ENCODE data around the gene FANCC. TPM values are rescaled to one million over a fixed set of nuclear protein-coding genes. Genes with fewer than 3 reads are reported as not detected.

The FANCC gene
- total and polyA plus RNA-seq, 2 donors = 4.1 to 4.8 TPM

GRCh38 chr9:95268681-95269080 is 48.8 kb downstream of the FANCC start:
- H3K36me3 ChIP-seq (ENCODE audit: control insufficient read depth in 2 of 2, insufficient read depth in 2 of 2, low read length in 1 of 2) = no peaks in the 10 kb centered on the region
- H3K27me3 ChIP-seq (ENCODE audit: control insufficient read depth in 2 of 2, insufficient read depth in 1 of 2, low read length in 1 of 2) = no peaks in the 10 kb centered on the region
- H3K4me1 ChIP-seq (ENCODE audit: control insufficient read depth in 2 of 2, insufficient read depth in 2 of 2, low read length in 2 of 2) = no peaks in the 10 kb centered on the region
- WGBS = 74% methylated on average over 2 of the region's 2 CpGs
- no peak overlapping the region for H3K4me3 ChIP-seq (ENCODE audit: low read length in 2 of 2)
- peak in 1 of 9 donors; percentile 22 for DNase-seq (ENCODE audit: low read depth in 6 of 9, low spot score in 9 of 9)
- H3K27ac ChIP-seq (ENCODE audit: low read depth in 1 of 2, low read length in 1 of 2) = no peak overlapping the region
- peaks cover 0 to 1% of the 10 kb centered on the region in 2 donors for H3K9me3 ChIP-seq (ENCODE audit: control insufficient read depth in 2 of 2, insufficient read depth in 1 of 2, low read length in 1 of 2)

- peaks cover 0 to 1% of the 10 kb centered on the region in 2 donors for H3K9me3 ChIP-seq (ENCODE audit: control insufficient read depth in 2 of 2, insufficient read depth in 1 of 2, low read length in 1 of 2)
- no peaks in the 10 kb centered on the region for H3K4me1 ChIP-seq (ENCODE audit: control insufficient read depth in 2 of 2, insufficient read depth in 2 of 2, low read length in 2 of 2)
- 81% methylated on average over 5 of the region's 5 CpGs for WGBS
- no peak overlapping the region for H3K27ac ChIP-seq (ENCODE audit: low read depth in 1 of 2, low read length in 1 of 2)
- no peaks in the 10 kb centered on the region for H3K27me3 ChIP-seq (ENCODE audit: control insufficient read depth in 2 of 2, insufficient read depth in 1 of 2, low read length in 1 of 2)
- H3K36me3 ChIP-seq (ENCODE audit: control insufficient read depth in 2 of 2, insufficient read depth in 2 of 2, low read length in 1 of 2) = no peaks in the 10 kb centered on the region
- no peak overlapping the region for H3K4me3 ChIP-seq (ENCODE audit: low read length in 2 of 2)
- no peak for DNase-seq (ENCODE audit: low read depth in 6 of 9, low spot score in 9 of 9)
Observed at GRCh38 chr9:95266649-95267048, 50.9 kb downstream of the FANCC start.

GRCh38 chr9:95265960-95266359 is 51.5 kb downstream of the FANCC start:
- WGBS = 73% methylated on average over 3 of the region's 3 CpGs
- H3K4me1 ChIP-seq (ENCODE audit: control insufficient read depth in 2 of 2, insufficient read depth in 2 of 2, low read length in 2 of 2) = no peaks in the 10 kb centered on the region

GRCh38 chr9:95264954-95265615 is 52.4 kb downstream of the FANCC start:
- H3K4me1 ChIP-seq (ENCODE audit: control insufficient read depth in 2 of 2, insufficient read depth in 2 of 2, low read length in 2 of 2) = no peaks in the 10 kb centered on the region
- no peak overlapping the region for H3K4me3 ChIP-seq (ENCODE audit: low read length in 2 of 2)
- H3K36me3 ChIP-seq (ENCODE audit: control insufficient read depth in 2 of 2, insufficient read depth in 2 of 2, low read length in 1 of 2) = no peaks in the 10 kb centered on the region
- H3K27me3 ChIP-seq (ENCODE audit: control insufficient read depth in 2 of 2, insufficient read depth in 1 of 2, low read length in 1 of 2) = no peaks in the 10 kb centered on the region
- peak in 1 of 9 donors; percentile 25 for DNase-seq (ENCODE audit: low read depth in 6 of 9, low spot score in 9 of 9)
- H3K27ac ChIP-seq (ENCODE audit: low read depth in 1 of 2, low read length in 1 of 2) = no peak overlapping the region
- peaks cover 0 to 1% of the 10 kb centered on the region in 2 donors for H3K9me3 ChIP-seq (ENCODE audit: control insufficient read depth in 2 of 2, insufficient read depth in 1 of 2, low read length in 1 of 2)
- WGBS = 78% methylated on average over 5 of the region's 5 CpGs

More at GRCh38 chr9:95265960-95266359, 51.5 kb downstream of the FANCC start:
- H3K36me3 ChIP-seq (ENCODE audit: control insufficient read depth in 2 of 2, insufficient read depth in 2 of 2, low read length in 1 of 2) = no peaks in the 10 kb centered on the region
- no peak overlapping the region for H3K4me3 ChIP-seq (ENCODE audit: low read length in 2 of 2)
- H3K27me3 ChIP-seq (ENCODE audit: control insufficient read depth in 2 of 2, insufficient read depth in 1 of 2, low read length in 1 of 2) = no peaks in the 10 kb centered on the region
- H3K27ac ChIP-seq (ENCODE audit: low read depth in 1 of 2, low read length in 1 of 2) = no peak overlapping the region
- DNase-seq (ENCODE audit: low read depth in 6 of 9, low spot score in 9 of 9) = no peak
- H3K9me3 ChIP-seq (ENCODE audit: control insufficient read depth in 2 of 2, insufficient read depth in 1 of 2, low read length in 1 of 2) = peaks cover 0 to 1% of the 10 kb centered on the region in 2 donors

GRCh38 chr9:95261890-95262289 is 55.6 kb downstream of the FANCC start:
- Histone ChIP-seq H3K9me3 (ENCODE audit: control insufficient read depth in 2 of 2, insufficient read depth in 1 of 2, low read length in 1 of 2) (no peaks in the 10 kb centered on the region), H3K27ac (ENCODE audit: low read depth in 1 of 2, low read length in 1 of 2) (no peak overlapping the region), H3K36me3 (ENCODE audit: control insufficient read depth in 2 of 2, insufficient read depth in 2 of 2, low read length in 1 of 2) (no peaks in the 10 kb centered on the region), H3K27me3 (ENCODE audit: control insufficient read depth in 2 of 2, insufficient read depth in 1 of 2, low read length in 1 of 2) (no peaks in the 10 kb centered on the region), H3K4me3 (ENCODE audit: low read length in 2 of 2) (no peak overlapping the region), H3K4me1 (ENCODE audit: control insufficient read depth in 2 of 2, insufficient read depth in 2 of 2, low read length in 2 of 2) (no peaks in the 10 kb centered on the region)
- 94% methylated on average over 1 of the region's 1 CpG for WGBS
- DNase-seq (ENCODE audit: low read depth in 6 of 9, low spot score in 9 of 9) = no peak

- Histone ChIP-seq H3K9me3 (ENCODE audit: control insufficient read depth in 2 of 2, insufficient read depth in 1 of 2, low read length in 1 of 2) (no peaks in the 10 kb centered on the region), H3K27me3 (ENCODE audit: control insufficient read depth in 2 of 2, insufficient read depth in 1 of 2, low read length in 1 of 2) (no peaks in the 10 kb centered on the region), H3K4me3 (ENCODE audit: low read length in 2 of 2) (no peak overlapping the region), H3K36me3 (ENCODE audit: control insufficient read depth in 2 of 2, insufficient read depth in 2 of 2, low read length in 1 of 2) (peaks cover 0 to 8% of the 10 kb centered on the region in 2 donors), H3K4me1 (ENCODE audit: control insufficient read depth in 2 of 2, insufficient read depth in 2 of 2, low read length in 2 of 2) (peaks cover 0 to 4% of the 10 kb centered on the region in 2 donors), H3K27ac (ENCODE audit: low read depth in 1 of 2, low read length in 1 of 2) (peak overlapping the region in 1 of 2 donors; percentile 21)
- WGBS = 88% methylated on average over 9 of the region's 9 CpGs
- no peak for DNase-seq (ENCODE audit: low read depth in 6 of 9, low spot score in 9 of 9)
Observed at GRCh38 chr9:95250462-95251221, 66.9 kb downstream of the FANCC start.

- Histone ChIP-seq H3K4me1 (ENCODE audit: control insufficient read depth in 2 of 2, insufficient read depth in 2 of 2, low read length in 2 of 2) (peaks cover 0 to 4% of the 10 kb centered on the region in 2 donors), H3K27ac (ENCODE audit: low read depth in 1 of 2, low read length in 1 of 2) (no peak overlapping the region), H3K4me3 (ENCODE audit: low read length in 2 of 2) (no peak overlapping the region), H3K27me3 (ENCODE audit: control insufficient read depth in 2 of 2, insufficient read depth in 1 of 2, low read length in 1 of 2) (no peaks in the 10 kb centered on the region), H3K9me3 (ENCODE audit: control insufficient read depth in 2 of 2, insufficient read depth in 1 of 2, low read length in 1 of 2) (no peaks in the 10 kb centered on the region), H3K36me3 (ENCODE audit: control insufficient read depth in 2 of 2, insufficient read depth in 2 of 2, low read length in 1 of 2) (peaks cover 0 to 8% of the 10 kb centered on the region in 2 donors)
- WGBS = 95% methylated on average over 2 of the region's 2 CpGs
- DNase-seq (ENCODE audit: low read depth in 6 of 9, low spot score in 9 of 9) = no peak
Observed at GRCh38 chr9:95249986-95250385, 67.5 kb downstream of the FANCC start.

GRCh38 chr9:95246547-95246946 is 71.0 kb downstream of the FANCC start:
- H3K4me3 ChIP-seq (ENCODE audit: low read length in 2 of 2) = no peak overlapping the region
- H3K27me3 ChIP-seq (ENCODE audit: control insufficient read depth in 2 of 2, insufficient read depth in 1 of 2, low read length in 1 of 2) = no peaks in the 10 kb centered on the region
- H3K36me3 ChIP-seq (ENCODE audit: control insufficient read depth in 2 of 2, insufficient read depth in 2 of 2, low read length in 1 of 2) = peaks cover 0 to 10% of the 10 kb centered on the region in 2 donors
- peaks cover 0 to 4% of the 10 kb centered on the region in 2 donors for H3K4me1 ChIP-seq (ENCODE audit: control insufficient read depth in 2 of 2, insufficient read depth in 2 of 2, low read length in 2 of 2)
- H3K27ac ChIP-seq (ENCODE audit: low read depth in 1 of 2, low read length in 1 of 2) = no peak overlapping the region
- 95% methylated on average over 1 of the region's 1 CpG for WGBS
- DNase-seq (ENCODE audit: low read depth in 6 of 9, low spot score in 9 of 9) = no peak
- H3K9me3 ChIP-seq (ENCODE audit: control insufficient read depth in 2 of 2, insufficient read depth in 1 of 2, low read length in 1 of 2) = no peaks in the 10 kb centered on the region

- Histone ChIP-seq H3K27ac (ENCODE audit: low read depth in 1 of 2, low read length in 1 of 2) (no peak overlapping the region), H3K9me3 (ENCODE audit: control insufficient read depth in 2 of 2, insufficient read depth in 1 of 2, low read length in 1 of 2) (no peaks in the 10 kb centered on the region), H3K36me3 (ENCODE audit: control insufficient read depth in 2 of 2, insufficient read depth in 2 of 2, low read length in 1 of 2) (peaks cover 2 to 10% of the 10 kb centered on the region in 2 donors), H3K4me1 (ENCODE audit: control insufficient read depth in 2 of 2, insufficient read depth in 2 of 2, low read length in 2 of 2) (no peaks in the 10 kb centered on the region), H3K27me3 (ENCODE audit: control insufficient read depth in 2 of 2, insufficient read depth in 1 of 2, low read length in 1 of 2) (no peaks in the 10 kb centered on the region), H3K4me3 (ENCODE audit: low read length in 2 of 2) (no peak overlapping the region)
- no peak for DNase-seq (ENCODE audit: low read depth in 6 of 9, low spot score in 9 of 9)
Observed at GRCh38 chr9:95242613-95243012, 74.9 kb downstream of the FANCC start.
